PC-3 (cell line): ENCODE data around the gene DLG2. TPM values are rescaled to one million over a fixed set of nuclear protein-coding genes. Genes with fewer than 3 reads are reported as not detected.

ENCODE experiments used
- ATAC-seq: fragments of 200-7000 bp; cut with Tn5 transposase; 2 replicates; pipeline ENCODE4 v1.9.1; 2020; ENCODE audit warnings: mild to moderate bottlenecking, moderate library complexity
- BruUV-seq: library from RNA; stranded (reverse); fragments of 400-500 nt; replicated peaks from 2 replicates; lab custom pipeline; 2021; lab: Mats Ljungman, UMichigan
- CTCF ChIA-PET: fragments of 300-600 bp; sonication (Branson Sonifier 250); formaldehyde crosslinking; loops from one replicate; lab custom pipeline; 2022; ENCODE audit warnings: antibody characterized with exemption; lab: Charles Lee
- POLR2A ChIA-PET: fragments of 300-600 bp; sonication (Branson Sonifier 250); formaldehyde crosslinking; loops from one replicate; lab custom pipeline; 2022; ENCODE audit warnings: antibody characterized with exemption; ENCODE audit not compliant: unreplicated experiment; lab: Charles Lee
- DNase-seq: peaks from one replicate; pipeline ENCODE4 v3.0.0-alpha.2; 2015
- H2AFZ ChIP-seq: fragments of 300-600 bp; sonication (generic); 2 replicates; pipeline ENCODE4 v1.6.0; 2016; ENCODE audit warnings: antibody characterized with exemption, low read length
- H3F3A ChIP-seq: fragments of 300-600 bp; sonication (generic); one replicate; pipeline ENCODE4 v1.6.0; 2017; ENCODE audit warnings: antibody characterized with exemption, low read length, control low read depth, mild to moderate bottlenecking; ENCODE audit not compliant: unreplicated experiment
- H3K27ac ChIP-seq: fragments of 300-600 bp; sonication (generic); 2 replicates; pipeline ENCODE4 v1.5.1; 2016; ENCODE audit warnings: mild to moderate bottlenecking, low read length
- H3K27me3 ChIP-seq: fragments of 300-600 bp; sonication (generic); 2 replicates; pipeline ENCODE4 v1.6.1; 2016; ENCODE audit warnings: low read length, mixed read lengths
- H3K36me3 ChIP-seq: fragments of 300-600 bp; sonication (generic); 2 replicates; pipeline ENCODE4 v1.6.1; 2016; ENCODE audit warnings: low read depth, mixed run types, low read length, mixed read lengths
- H3K4me1 ChIP-seq: fragments of 300-600 bp; sonication (generic); 2 replicates; pipeline ENCODE4 v1.5.1; 2016; ENCODE audit warnings: low read length; ENCODE audit not compliant: insufficient read depth
- H3K4me2 ChIP-seq: fragments of 300-600 bp; sonication (generic); 2 replicates; pipeline ENCODE4 v1.6.0; 2016; ENCODE audit warnings: low read length
- H3K4me3 ChIP-seq: fragments of 300-600 bp; sonication (generic); 2 replicates; pipeline ENCODE4 v1.5.1; 2016; ENCODE audit warnings: mild to moderate bottlenecking, low read length, mixed read lengths
- H3K79me2 ChIP-seq: fragments of 300-600 bp; sonication (generic); 2 replicates; pipeline ENCODE4 v1.6.1; 2017; ENCODE audit warnings: low read length, mixed read lengths
- H3K9ac ChIP-seq: fragments of 300-600 bp; sonication (generic); 2 replicates; pipeline ENCODE4 v1.6.0; 2016; ENCODE audit warnings: mild to moderate bottlenecking, low read length
- H3K9me2 ChIP-seq: fragments of 300-600 bp; sonication (generic); replicated peaks from 2 replicates; pipeline ENCODE4 v1.6.1; 2016; ENCODE audit warnings: mixed run types, low read length, mixed read lengths
- H3K9me3 ChIP-seq: fragments of 300-600 bp; sonication (generic); 2 replicates; pipeline ENCODE4 v1.6.1; 2016; ENCODE audit warnings: low read length, mixed read lengths
- H4K20me1 ChIP-seq: fragments of 300-600 bp; sonication (generic); 2 replicates; pipeline ENCODE4 v1.6.1; 2016; ENCODE audit warnings: low read length, mixed read lengths
- EZH2 ChIP-seq: fragments of 300-600 bp; sonication (generic); IDR thresholded peaks from one replicate; pipeline ENCODE4 v1.6.1; 2017; ENCODE audit warnings: antibody characterized with exemption, mild to moderate bottlenecking, low read length; ENCODE audit not compliant: unreplicated experiment
- EZH2phosphoT487 ChIP-seq: fragments of 300-600 bp; sonication (generic); IDR thresholded peaks from 2 replicates; pipeline ENCODE4 v1.6.1; 2018; ENCODE audit warnings: mild to moderate bottlenecking, antibody characterized with exemption, low read length, borderline replicate concordance
- intact Hi-C: fragments of 100-400 bp; cut with micrococcal nuclease; formaldehyde crosslinking; loops from 2 replicates; pipeline ENCODE4 v1.9.0; 2023
- total RNA-seq: library from RNA; depleted of rRNA; stranded (reverse); fragments of >200 nt; gene quantifications from 2 replicates; pipeline ENCODE4 v1.2.3, GENCODE V29; 2014
- TF ChIP-seq, protein P1 (sequence below): fragments of 300-600 bp; sonication (generic); conservative IDR thresholded peaks from 2 replicates; pipeline ENCODE4 v1.5.1; 2017; ENCODE audit warnings: antibody characterized with exemption, low read depth, mild to moderate bottlenecking, low read length

The DLG2 gene
- total RNA-seq, 1 experiment from 2014 or later, result 0.58 TPM

DNA sequence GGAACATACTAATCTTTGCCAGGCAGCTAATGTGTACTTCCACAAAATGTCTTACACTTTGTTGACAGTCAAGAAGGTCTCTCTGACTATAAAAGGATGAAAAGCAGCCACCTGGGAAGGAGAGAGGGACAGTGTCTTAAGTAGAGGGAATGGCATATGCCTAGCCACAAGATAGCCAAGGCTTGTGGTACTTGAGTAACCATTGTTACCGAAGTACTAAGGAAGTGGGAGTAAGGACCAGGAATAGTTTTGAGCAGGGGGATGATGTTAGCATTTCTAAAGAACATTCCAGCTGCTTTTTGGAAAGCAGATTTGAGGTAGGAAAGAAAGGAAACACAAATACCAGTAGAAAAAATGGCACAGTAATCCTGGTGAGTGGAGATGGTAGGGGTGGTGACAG, 24.0 kb upstream of the DLG2 start:
- DNase-seq (no peak), ATAC-seq (no peak)
- H3K27ac ChIP-seq, result no peak overlapping the region
- H3K79me2 ChIP-seq, result peaks cover 36% of the 10 kb centered on the region
- H3K9me3 ChIP-seq, result no peaks in the 10 kb centered on the region
- no peak overlapping the region for H3K4me3 ChIP-seq
- H4K20me1 ChIP-seq, result peaks cover under 1% of the 10 kb centered on the region; the same call in 1 of the 2 replicates
- H3K9ac ChIP-seq, result no peak overlapping the region
- ChIA-PET POLR2A (no interaction called here), CTCF (no interaction called here)
- no peak overlapping the region for H2AFZ ChIP-seq
- H3K36me3 ChIP-seq, result peaks cover 21% of the 10 kb centered on the region
- no peaks in the 10 kb centered on the region for H3K9me2 ChIP-seq
- peaks cover 25% of the 10 kb centered on the region for H3K4me1 ChIP-seq
- TF ChIP-seq, protein P1, sequence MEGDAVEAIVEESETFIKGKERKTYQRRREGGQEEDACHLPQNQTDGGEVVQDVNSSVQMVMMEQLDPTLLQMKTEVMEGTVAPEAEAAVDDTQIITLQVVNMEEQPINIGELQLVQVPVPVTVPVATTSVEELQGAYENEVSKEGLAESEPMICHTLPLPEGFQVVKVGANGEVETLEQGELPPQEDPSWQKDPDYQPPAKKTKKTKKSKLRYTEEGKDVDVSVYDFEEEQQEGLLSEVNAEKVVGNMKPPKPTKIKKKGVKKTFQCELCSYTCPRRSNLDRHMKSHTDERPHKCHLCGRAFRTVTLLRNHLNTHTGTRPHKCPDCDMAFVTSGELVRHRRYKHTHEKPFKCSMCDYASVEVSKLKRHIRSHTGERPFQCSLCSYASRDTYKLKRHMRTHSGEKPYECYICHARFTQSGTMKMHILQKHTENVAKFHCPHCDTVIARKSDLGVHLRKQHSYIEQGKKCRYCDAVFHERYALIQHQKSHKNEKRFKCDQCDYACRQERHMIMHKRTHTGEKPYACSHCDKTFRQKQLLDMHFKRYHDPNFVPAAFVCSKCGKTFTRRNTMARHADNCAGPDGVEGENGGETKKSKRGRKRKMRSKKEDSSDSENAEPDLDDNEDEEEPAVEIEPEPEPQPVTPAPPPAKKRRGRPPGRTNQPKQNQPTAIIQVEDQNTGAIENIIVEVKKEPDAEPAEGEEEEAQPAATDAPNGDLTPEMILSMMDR, result no peak
- TF ChIP-seq EZH2 (no peak), EZH2phosphoT487 (no peak)
- intact Hi-C loops, result no loop called here
- no peaks in the 10 kb centered on the region for H3K27me3 ChIP-seq
- H3K4me2 ChIP-seq, result no peak overlapping the region
- BruUV-seq, result no TSS peak
- no peaks in the 10 kb centered on the region for H3F3A ChIP-seq

DNA sequence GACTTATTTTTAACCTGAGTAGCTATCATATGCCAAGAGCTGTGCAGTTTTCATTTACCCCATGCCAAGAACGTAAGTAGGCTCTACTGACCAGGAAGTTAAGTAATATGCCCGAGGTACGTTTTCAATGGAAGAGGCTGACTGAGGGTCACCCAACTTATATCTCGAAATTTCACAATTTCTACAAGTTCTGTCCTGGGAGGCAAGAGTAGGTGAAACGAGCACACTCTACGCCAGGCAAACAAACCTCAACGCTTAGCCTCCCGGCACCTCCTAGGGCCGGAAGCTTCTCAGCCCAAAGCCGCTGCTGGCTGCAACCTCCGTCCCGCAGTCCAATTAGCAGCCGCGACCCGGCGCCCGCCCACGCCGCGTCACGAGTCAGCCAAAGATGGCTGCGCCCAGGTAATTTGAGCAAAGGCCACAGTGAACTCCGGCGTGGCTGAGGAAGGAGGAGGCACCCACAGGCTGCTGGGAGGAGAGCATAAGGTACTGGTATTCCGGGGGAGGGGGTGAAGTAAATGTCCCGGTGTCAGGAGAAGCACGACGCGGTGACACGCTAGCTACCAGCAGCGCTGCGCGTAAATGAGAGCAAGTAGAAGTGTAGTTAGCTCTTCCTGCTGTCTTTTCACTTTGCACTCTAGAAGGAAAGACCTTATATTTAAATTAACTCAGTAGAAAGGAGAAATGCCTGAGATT, 20.6 kb upstream of the DLG2 start, which contains the start of gene TMEM126A:
TMEM126A (plus strand) TSS at position 364 of the 696 bp plus-strand sequence. CDS start 2,289 bp downstream, outside the sequence.
- Histone ChIP-seq H3K9ac (peak within 1 kb of the TSS; percentile 77), H3K27me3 (no peaks in the 10 kb centered on the region), H3K9me2 (no peaks in the 10 kb centered on the region), H3K79me2 (peaks cover 25% of the 10 kb centered on the region), H3K27ac (peak within 1 kb of the TSS; percentile 79), H3K4me3 (peak within 1 kb of the TSS; percentile 76), H4K20me1 (no peaks in the 10 kb centered on the region), H3K4me2 (peak within 1 kb of the TSS; percentile 94), H3F3A (no peaks in the 10 kb centered on the region), H3K4me1 (peaks cover 25% of the 10 kb centered on the region), H2AFZ (peak within 1 kb of the TSS; percentile 87), H3K9me3 (no peaks in the 10 kb centered on the region), H3K36me3 (0 out of 2 replicates have a peak, but pooled peaks cover under 1% of the 10 kb centered on the region)
- intact Hi-C loops, result loop anchor here (1.0 kb wide), 2 partner anchors 14 to 19 kb away; partner anchors contain the start of gene TMEM126B
- DNase-seq (peak; percentile 98), ATAC-seq (peak; percentile 91)
- ChIA-PET CTCF (interaction anchor here (0.7 kb wide), 1 partner anchor 1292 kb away, joined by 3 read pairs; no protein-coding TSS in a partner anchor), POLR2A (interaction anchor here (0.6 to 1.9 kb wide), 8 partner anchors 10 to 597 kb away, joined by 3 to 37 read pairs (median 6); partner anchors contain the start of gene CREBZF)
- TF ChIP-seq EZH2 (no peak), EZH2phosphoT487 (no peak)
- TF ChIP-seq, protein P1, result no peak
- BruUV-seq, result no TSS peak
